Thymus (tissue), 11 donors: ENCODE data around the gene S1PR4. TPM values are rescaled to one million over a fixed set of nuclear protein-coding genes. Genes with fewer than 3 reads are reported as not detected.
"Not testable (repeated sequence)": the region's sequence is repeated elsewhere in the genome, so short reads cannot be mapped to it uniquely, and the experiment has no call there.

ENCODE experiments used
- DNase-seq, 9 donors: peaks; one replicate each; pipeline ENCODE4 v3.0.0-alpha.2; 2013; ENCODE audit warnings: low spot score in 9 of 9, low read depth in 6 of 9, missing footprints in 1 of 9
- H3K27ac ChIP-seq, 2 donors: one replicate each; pipeline ENCODE4 v1.5.1; 2013; ENCODE audit warnings: control low read depth in 1 of 2, low read depth in 1 of 2, low read length in 1 of 2, mild to moderate bottlenecking in 1 of 2, moderate library complexity in 1 of 2
- H3K27me3 ChIP-seq, 2 donors: one replicate each; pipeline ENCODE4 v1.5.1; 2013; ENCODE audit warnings: low read length in 1 of 2; ENCODE audit not compliant: control insufficient read depth in 2 of 2, insufficient read depth in 1 of 2
- H3K36me3 ChIP-seq, 2 donors: one replicate each; pipeline ENCODE4 v1.5.1; 2013; ENCODE audit warnings: low read length in 1 of 2, mild to moderate bottlenecking in 1 of 2, moderate library complexity in 1 of 2; ENCODE audit not compliant: control insufficient read depth in 2 of 2, insufficient read depth in 2 of 2
- H3K4me1 ChIP-seq, 2 donors: one replicate each; pipeline ENCODE4 v1.5.1; 2013; ENCODE audit warnings: low read length in 2 of 2; ENCODE audit not compliant: control insufficient read depth in 2 of 2, insufficient read depth in 2 of 2
- H3K4me3 ChIP-seq, 2 donors: one replicate each; pipeline ENCODE4 v1.5.1; 2013; ENCODE audit warnings: low read length in 2 of 2, control low read depth in 1 of 2, mild to moderate bottlenecking in 1 of 2
- H3K9me3 ChIP-seq, 2 donors: one replicate each; pipeline ENCODE4 v1.5.1; 2013; ENCODE audit warnings: low read length in 1 of 2, mild to moderate bottlenecking in 1 of 2; ENCODE audit not compliant: control insufficient read depth in 2 of 2, insufficient read depth in 1 of 2
- WGBS: extraction: QIAGEN DNeasy Blood & Tissue Kit; methylation state at CpG from one replicate; pipeline ENCODE4 v1.1.7; 2013; 5-methylcytosine and 5-hydroxymethylcytosine counted together
- polyA plus RNA-seq: library from polyadenylated mRNA; stranded (reverse); fragments of 200-250 nt; gene quantifications from one replicate; pipeline ENCODE4 v1.2.3, GENCODE V29; 2013
- total RNA-seq: library from RNA; stranded (reverse); fragments of 120-200 nt; gene quantifications from one replicate; pipeline ENCODE4 v1.2.4, GENCODE V29; 2013
- donor health status: healthy.

Gene S1PR4
- total and polyA plus RNA-seq, 2 donors = 18.6 to 24.2 TPM

DNA sequence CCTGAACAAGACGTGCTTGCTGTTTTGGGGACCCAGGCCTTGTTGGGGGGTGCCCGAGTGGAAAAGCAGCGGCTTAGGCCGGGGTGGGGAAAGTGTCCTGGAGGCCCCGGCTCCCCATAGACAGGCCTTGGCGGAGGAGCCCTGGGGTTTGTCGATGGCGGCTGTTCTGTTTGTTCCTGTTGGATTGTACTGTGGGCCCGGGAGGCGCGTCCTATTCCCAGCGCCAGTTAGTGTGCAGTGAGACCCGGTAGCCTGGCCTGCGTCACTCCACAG is 18.3 kb downstream of the S1PR4 start:
- H3K9me3 ChIP-seq = no peaks in the 10 kb centered on the region
- DNase-seq = no peak
- no peaks in the 10 kb centered on the region for H3K27me3 ChIP-seq
- peaks cover 31 to 41% of the 10 kb centered on the region in 2 donors for H3K36me3 ChIP-seq
- H3K4me1 ChIP-seq = no peaks in the 10 kb centered on the region
- no peak overlapping the region for H3K27ac ChIP-seq
- 98% methylated on average over 14 of the region's 14 CpGs for WGBS
- H3K4me3 ChIP-seq = no peak overlapping the region

DNA sequence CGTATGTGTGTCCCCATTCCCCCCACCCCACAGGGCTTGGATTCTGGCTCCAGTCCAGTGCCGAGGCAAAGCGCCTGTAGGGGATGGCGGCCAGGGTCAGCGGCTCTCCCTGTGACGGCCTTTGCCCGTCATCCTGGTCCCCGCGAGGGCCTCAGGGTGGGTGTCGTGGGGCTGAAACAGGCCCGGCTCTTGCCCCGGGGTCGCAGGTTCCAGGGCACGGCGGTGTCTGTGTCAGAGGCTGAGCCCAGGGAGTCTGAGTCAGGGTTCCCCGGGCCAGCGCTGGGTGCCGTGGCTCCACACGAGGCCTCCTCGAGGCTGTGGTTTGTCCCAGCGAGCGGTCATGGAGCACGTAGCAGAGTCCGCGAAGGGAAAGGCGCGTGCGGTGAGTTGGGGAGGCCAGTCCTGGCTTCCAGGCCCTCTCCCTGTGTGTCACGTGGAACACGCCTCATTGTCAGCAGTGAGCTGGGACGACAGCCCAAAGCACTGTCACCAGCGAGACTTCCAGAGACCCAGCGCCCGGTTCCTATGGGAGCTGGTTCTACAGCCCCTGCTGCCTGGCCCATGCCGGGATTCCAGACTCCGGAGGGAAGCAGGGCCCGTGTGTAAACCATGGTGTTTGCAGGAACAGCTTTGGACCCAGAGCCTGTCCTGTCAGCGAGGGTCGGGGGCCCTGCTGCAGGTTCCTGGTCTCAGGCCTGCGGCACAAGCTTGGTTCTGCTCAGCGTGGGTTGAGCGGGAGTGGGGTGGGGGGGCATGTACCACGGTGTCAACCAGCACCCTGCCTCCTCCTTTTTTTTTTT is 20.5 kb downstream of the S1PR4 start:
- Histone ChIP-seq H3K27ac (no peak overlapping the region), H3K9me3 (peaks cover 0 to 4% of the 10 kb centered on the region in 2 donors), H3K36me3 (peaks cover 26 to 28% of the 10 kb centered on the region in 2 donors), H3K27me3 (no peaks in the 10 kb centered on the region), H3K4me1 (no peaks in the 10 kb centered on the region), H3K4me3 (no peak overlapping the region)
- DNase-seq = no peak
- 98% methylated on average over 43 of the region's 43 CpGs for WGBS

DNA sequence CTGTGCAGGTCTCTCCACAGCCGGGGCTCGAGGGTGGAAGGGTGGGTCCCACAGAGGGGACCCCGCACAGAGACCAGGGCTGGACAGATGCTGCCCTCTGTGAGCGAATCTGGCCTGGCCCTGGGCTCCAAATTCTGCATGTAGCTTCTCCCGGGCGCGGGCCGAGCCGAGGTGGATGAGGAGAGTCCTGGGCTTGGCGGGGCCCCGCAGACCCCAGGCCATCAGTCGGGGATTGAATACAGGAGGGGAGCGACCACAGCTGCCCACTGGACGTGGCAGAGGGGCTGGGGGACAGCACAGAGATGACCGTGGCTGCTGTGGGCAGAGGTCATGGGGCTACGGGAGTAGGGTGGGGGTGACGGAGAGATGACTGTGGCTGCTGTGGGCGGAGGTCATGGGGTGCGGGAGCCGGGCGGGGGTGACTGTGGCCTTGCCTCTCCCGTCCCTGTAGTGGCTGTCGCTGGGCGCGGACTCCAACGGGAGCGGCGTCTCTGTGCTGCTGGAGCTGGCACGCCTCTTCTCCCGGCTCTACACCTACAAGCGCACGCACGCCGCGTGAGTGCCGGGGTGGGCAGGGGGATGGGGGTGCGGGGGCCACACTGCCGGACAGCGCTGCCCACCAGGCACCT is 22.6 kb downstream of the S1PR4 start:
- Histone ChIP-seq H3K4me1 (no peaks in the 10 kb centered on the region), H3K9me3 (peaks cover 0 to 4% of the 10 kb centered on the region in 2 donors), H3K27me3 (no peaks in the 10 kb centered on the region), H3K4me3 (no peak overlapping the region), H3K36me3 (peaks cover 23 to 38% of the 10 kb centered on the region in 2 donors), H3K27ac (no peak overlapping the region)
- DNase-seq = no peak
- 98% methylated on average over 39 of the region's 39 CpGs for WGBS

DNA sequence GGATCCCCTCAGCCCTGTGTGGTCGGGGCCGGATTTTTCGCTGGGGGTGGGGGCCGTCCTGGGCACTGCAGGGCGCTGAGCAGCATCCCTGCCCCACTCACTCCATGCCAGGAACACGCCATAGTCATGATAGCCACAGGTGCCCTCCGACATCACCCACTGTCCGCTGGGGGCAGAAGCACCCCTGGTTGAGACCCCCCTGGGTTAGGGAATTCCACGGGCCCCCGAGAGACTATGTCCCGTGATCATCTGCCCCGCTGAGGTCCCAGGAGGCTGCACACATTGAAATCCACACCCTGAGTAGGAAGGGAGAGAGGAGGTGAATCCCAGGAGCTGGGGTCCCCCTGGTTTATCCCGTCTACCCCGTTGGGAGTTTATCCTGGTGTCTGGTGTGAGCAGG is 23.3 kb downstream of the S1PR4 start:
- H3K27ac ChIP-seq = no peak overlapping the region
- no peaks in the 10 kb centered on the region for H3K27me3 ChIP-seq
- H3K9me3 ChIP-seq = peaks cover 0 to 4% of the 10 kb centered on the region in 2 donors
- no peak overlapping the region for H3K4me3 ChIP-seq
- WGBS = 97% methylated on average over 14 of the region's 14 CpGs
- no peaks in the 10 kb centered on the region for H3K4me1 ChIP-seq
- peaks cover 18 to 37% of the 10 kb centered on the region in 2 donors for H3K36me3 ChIP-seq
- DNase-seq = no peak

DNA sequence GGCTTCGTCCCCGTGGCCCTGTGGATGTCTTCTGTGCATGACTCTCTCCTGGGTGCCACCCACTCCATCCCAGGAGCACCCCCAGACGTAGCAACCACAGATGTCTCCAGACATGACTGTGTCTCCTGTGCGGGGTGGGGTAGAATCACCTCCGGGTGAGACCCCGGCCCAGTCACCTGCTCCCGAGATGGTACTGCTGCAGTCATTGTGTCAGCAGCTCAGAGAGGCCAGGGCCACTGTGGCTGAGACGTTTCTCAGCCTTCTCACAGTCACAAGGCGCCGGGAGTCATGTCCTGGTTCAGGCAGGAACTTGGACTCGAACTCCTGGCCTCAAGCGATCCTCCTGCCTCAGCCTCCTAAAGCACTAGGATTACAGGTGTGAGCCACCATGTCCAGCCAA is 23.8 kb downstream of the S1PR4 start:
- peaks cover 22 to 39% of the 10 kb centered on the region in 2 donors for H3K36me3 ChIP-seq
- no peak for DNase-seq
- no peaks in the 10 kb centered on the region for H3K4me1 ChIP-seq
- H3K4me3 ChIP-seq = no peak overlapping the region
- WGBS = 93% methylated on average over 12 of the region's 12 CpGs
- H3K27me3 ChIP-seq = no peaks in the 10 kb centered on the region
- no peak overlapping the region for H3K27ac ChIP-seq
- H3K9me3 ChIP-seq = peaks cover 0 to 4% of the 10 kb centered on the region in 2 donors

DNA sequence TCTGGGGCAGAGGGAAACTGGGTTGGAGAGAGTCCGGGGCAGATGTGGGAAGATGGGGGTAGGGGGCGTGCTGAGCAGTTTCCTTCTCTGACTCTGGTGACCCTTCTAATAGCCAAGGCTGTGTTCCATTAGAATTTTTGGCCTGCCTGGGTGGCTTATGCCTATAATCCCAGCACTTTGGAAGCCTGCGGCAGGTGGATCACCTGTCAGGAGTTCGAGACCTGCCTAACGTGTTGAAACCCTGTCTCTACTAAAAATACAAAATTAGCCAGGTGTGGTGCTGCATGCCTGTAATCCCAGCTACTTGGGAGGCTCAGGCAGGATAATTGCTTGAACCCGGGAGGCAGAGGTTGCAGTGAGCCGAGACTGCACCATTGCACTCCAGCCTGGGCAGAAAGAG is 24.3 kb downstream of the S1PR4 start:
- H3K4me1 ChIP-seq, H3K27ac ChIP-seq, H3K9me3 ChIP-seq, H3K27me3 ChIP-seq, DNase-seq, H3K4me3 ChIP-seq: not testable (repeated sequence)
- peaks cover 28 to 45% of the 10 kb centered on the region in 2 donors for H3K36me3 ChIP-seq
- WGBS = 98% methylated on average over 7 of the region's 7 CpGs

DNA sequence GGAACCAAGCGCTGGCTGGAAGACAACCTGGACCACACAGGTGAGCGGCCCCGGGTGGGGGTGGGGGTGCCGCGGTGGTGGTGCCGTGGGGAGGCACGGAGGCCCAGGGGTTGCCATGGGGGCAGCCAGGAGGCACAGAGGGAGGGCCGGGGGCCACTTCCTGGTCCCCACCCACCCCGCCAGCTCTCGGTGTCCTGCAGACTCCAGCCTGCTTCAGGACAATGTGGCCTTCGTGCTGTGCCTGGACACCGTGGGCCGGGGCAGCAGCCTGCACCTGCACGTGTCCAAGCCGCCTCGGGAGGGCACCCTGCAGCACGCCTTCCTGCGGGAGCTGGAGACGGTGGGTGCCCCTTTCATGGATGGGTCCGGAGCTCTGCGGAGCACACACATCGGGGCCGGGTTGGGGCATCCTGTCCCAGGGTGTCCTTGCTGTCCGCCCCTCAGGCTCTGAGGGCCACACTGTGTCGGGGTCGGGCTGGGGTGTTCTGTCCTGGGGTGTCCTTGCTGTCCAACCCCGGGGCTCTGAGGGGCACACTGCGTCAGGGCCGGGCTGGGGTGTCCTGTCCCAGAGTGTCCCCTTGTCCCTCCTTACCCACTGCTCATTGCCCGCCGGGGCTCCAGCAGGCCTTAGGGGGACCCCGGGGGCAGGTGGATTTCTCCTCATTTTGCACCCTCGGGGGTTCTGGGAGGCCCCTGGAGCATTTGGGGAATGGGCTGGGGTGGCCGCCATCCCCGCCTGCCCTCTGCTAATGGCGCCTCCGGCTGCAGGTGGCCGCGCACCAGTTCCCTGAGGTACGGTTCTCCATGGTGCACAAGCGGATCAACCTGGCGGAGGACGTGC is 25.5 kb downstream of the S1PR4 start:
- no peaks in the 10 kb centered on the region for H3K27me3 ChIP-seq
- 98% methylated on average over 43 of the region's 43 CpGs for WGBS
- H3K4me3 ChIP-seq = no peak overlapping the region
- H3K27ac ChIP-seq = no peak overlapping the region
- H3K4me1 ChIP-seq = no peaks in the 10 kb centered on the region
- no peak for DNase-seq
- peaks cover 32 to 53% of the 10 kb centered on the region in 2 donors for H3K36me3 ChIP-seq
- peaks cover 0 to 4% of the 10 kb centered on the region in 2 donors for H3K9me3 ChIP-seq

DNA sequence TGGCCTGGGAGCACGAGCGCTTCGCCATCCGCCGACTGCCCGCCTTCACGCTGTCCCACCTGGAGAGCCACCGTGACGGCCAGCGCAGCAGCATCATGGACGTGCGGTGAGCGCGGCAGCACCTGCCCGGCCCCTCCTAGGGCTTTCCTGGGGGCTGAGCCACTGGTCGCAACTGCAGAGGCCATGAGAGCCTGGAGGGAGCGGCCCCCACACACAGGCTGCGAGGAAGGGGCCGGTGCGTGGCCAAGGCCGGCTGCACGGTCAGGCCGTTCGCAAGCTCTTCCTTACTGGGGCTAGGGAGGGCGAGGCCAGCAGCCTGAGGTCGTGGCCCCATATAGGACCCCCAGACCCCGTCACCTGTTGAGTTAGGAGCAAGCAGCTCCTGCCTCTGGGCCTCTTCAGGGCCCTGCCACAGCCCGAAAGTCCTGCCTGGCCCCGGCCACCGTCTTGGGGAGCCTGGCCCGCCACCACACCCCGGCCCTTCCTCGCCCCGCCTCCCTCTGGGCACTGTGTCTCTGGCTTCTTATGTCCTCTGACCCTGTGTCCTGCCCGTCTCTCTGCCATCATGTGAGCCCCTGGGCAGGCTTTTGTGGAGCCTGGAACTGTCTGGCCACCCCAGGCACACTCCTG is 26.2 kb downstream of the S1PR4 start:
- peaks cover 0 to 4% of the 10 kb centered on the region in 2 donors for H3K9me3 ChIP-seq
- H3K27ac ChIP-seq = no peak overlapping the region
- peaks cover 29 to 49% of the 10 kb centered on the region in 2 donors for H3K36me3 ChIP-seq
- no peak overlapping the region for H3K4me3 ChIP-seq
- no peak for DNase-seq
- H3K4me1 ChIP-seq = no peaks in the 10 kb centered on the region
- 96% methylated on average over 35 of the region's 35 CpGs for WGBS
- no peaks in the 10 kb centered on the region for H3K27me3 ChIP-seq
